GM20431 (cell line): ENCODE measurements around the gene TNFSF9.
"Not testable (repeated sequence)": the region's sequence is repeated elsewhere in the genome, so short reads cannot be mapped to it uniquely, and the experiment has no call there.

ENCODE experiments used
- in situ Hi-C: fragments of 300-500 bp; cut with MseI, MboI; formaldehyde crosslinking; loops from one replicate; pipeline ENCODE4 v1.15.0; 2020; ENCODE audit warnings: low sequenced_read_pairs; ENCODE audit not compliant: unreplicated experiment

TNFSF9 gene

GRCh38 chr19:6503407-6504201 lies 27.2 kb upstream of the TNFSF9 start:
- in situ Hi-C loops, result no loop called here

GRCh38 chr19:6508028-6508771 lies 22.6 kb upstream of the TNFSF9 start:
- in situ Hi-C loops, result not testable (repeated sequence)

GRCh38 chr19:6509118-6509971 lies 21.5 kb upstream of the TNFSF9 start:
- in situ Hi-C loops, result no loop called here

- in situ Hi-C loops, result no loop called here
These were observed 20.2 kb upstream of the TNFSF9 start for GRCh38 chr19:6510618-6511017.

- in situ Hi-C loops, result no loop called here
These were observed 16.7 kb upstream of the TNFSF9 start for GRCh38 chr19:6514089-6514488.

- in situ Hi-C loops, result no loop called here
These were observed 15.8 kb upstream of the TNFSF9 start for GRCh38 chr19:6514926-6515544.

GRCh38 chr19:6516018-6516658 lies 14.7 kb upstream of the TNFSF9 start:
- in situ Hi-C loops, result no loop called here

- in situ Hi-C loops, result no loop called here
These were observed 14.1 kb upstream of the TNFSF9 start for GRCh38 chr19:6516659-6517291.

- in situ Hi-C loops, result no loop called here
These were observed 12.5 kb upstream of the TNFSF9 start for GRCh38 chr19:6518145-6518911.

- in situ Hi-C loops, result no loop called here
These were observed 11.5 kb upstream of the TNFSF9 start for GRCh38 chr19:6519289-6519688.

GRCh38 chr19:6521718-6522646 lies 8.8 kb upstream of the TNFSF9 start:
- in situ Hi-C loops, result no loop called here

GRCh38 chr19:6522712-6523111 lies 8.1 kb upstream of the TNFSF9 start:
- in situ Hi-C loops, result no loop called here

GRCh38 chr19:6524311-6524710 lies 6.5 kb upstream of the TNFSF9 start:
- in situ Hi-C loops, result no loop called here

- in situ Hi-C loops, result no loop called here
These were observed 2.8 kb upstream of the TNFSF9 start for GRCh38 chr19:6527893-6528543.

GRCh38 chr19:6528544-6529121 lies 2.2 kb upstream of the TNFSF9 start:
- in situ Hi-C loops, result no loop called here

- in situ Hi-C loops, result no loop called here
These were observed 1.5 kb upstream of the TNFSF9 start for GRCh38 chr19:6529351-6529750.

GRCh38 chr19:6529937-6530385 lies 865 bp upstream of the TNFSF9 start:
- in situ Hi-C loops, result no loop called here
